Vagina (tissue), 2 donors: ENCODE measurements around the gene MAGEF1.

ENCODE experiments used
- CTCF ChIP-seq, 3 experiments: fragments of 450-650 bp in 2 of 3; fragments of 200-600 bp in 1 of 3; sonication (generic) in 1 of 3; IDR thresholded peaks; one replicate each; pipeline ENCODE4 v1.5.1; 2017 to 2019; ENCODE audit warnings: antibody characterized with exemption in 3 of 3, mild to moderate bottlenecking in 2 of 3, moderate library complexity in 2 of 3
- POLR2AphosphoS5 ChIP-seq, 2 donors: sonication (generic); formaldehyde crosslinking; IDR thresholded peaks; one replicate each; pipeline ENCODE4 v1.9.0; 2017; ENCODE audit warnings: antibody characterized with exemption in 2 of 2, mild to moderate bottlenecking in 2 of 2, low read depth in 1 of 2; ENCODE audit not compliant: insufficient read depth in 1 of 2

- TF ChIP-seq CTCF (IDR thresholded peaks at IDR 0.05) (no peak), POLR2AphosphoS5 (IDR thresholded peaks at IDR 0.05; ENCODE audit: insufficient read depth in 1 of 2, low read depth in 1 of 2) (no peak)
These were observed 46.8 kb downstream of the MAGEF1 start for GRCh38 chr3:184665101-184665500.
